Adipose tissue (tissue), 3 donors: ENCODE results near the gene SIGLEC11. TPM values are rescaled to one million over a fixed set of nuclear protein-coding genes. Genes with fewer than 3 reads are reported as not detected.
"Not testable (repeated sequence)": the region's sequence is repeated elsewhere in the genome, so short reads cannot be mapped to it uniquely, and the experiment has no call there.

Experiments
- H3K27ac ChIP-seq: one replicate; pipeline ENCODE4 v1.5.1; 2013; ENCODE audit warnings: low read depth, low read length
- WGBS, 3 donors: extraction: QIAGEN DNeasy Blood & Tissue Kit; methylation state at CpG; one replicate each; pipeline ENCODE4 v1.1.7; 2013; 5-methylcytosine and 5-hydroxymethylcytosine counted together
- polyA plus RNA-seq, 3 donors: library from polyadenylated mRNA; stranded (reverse); fragments of 200-250 nt; gene quantifications; one replicate each; pipeline ENCODE4 v1.2.3, GENCODE V29; 2013
- donor health status: healthy with polysubstance abuse.
- donor health status: Bipolar disorder and iron deficiency.
- donor health status: healthy.

The SIGLEC11 gene, protein sequence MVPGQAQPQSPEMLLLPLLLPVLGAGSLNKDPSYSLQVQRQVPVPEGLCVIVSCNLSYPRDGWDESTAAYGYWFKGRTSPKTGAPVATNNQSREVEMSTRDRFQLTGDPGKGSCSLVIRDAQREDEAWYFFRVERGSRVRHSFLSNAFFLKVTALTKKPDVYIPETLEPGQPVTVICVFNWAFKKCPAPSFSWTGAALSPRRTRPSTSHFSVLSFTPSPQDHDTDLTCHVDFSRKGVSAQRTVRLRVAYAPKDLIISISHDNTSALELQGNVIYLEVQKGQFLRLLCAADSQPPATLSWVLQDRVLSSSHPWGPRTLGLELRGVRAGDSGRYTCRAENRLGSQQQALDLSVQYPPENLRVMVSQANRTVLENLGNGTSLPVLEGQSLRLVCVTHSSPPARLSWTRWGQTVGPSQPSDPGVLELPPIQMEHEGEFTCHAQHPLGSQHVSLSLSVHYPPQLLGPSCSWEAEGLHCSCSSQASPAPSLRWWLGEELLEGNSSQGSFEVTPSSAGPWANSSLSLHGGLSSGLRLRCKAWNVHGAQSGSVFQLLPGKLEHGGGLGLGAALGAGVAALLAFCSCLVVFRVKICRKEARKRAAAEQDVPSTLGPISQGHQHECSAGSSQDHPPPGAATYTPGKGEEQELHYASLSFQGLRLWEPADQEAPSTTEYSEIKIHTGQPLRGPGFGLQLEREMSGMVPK
- 1 to 10 TPM in 2 of 3 donors, under 1 TPM in 1; 0.35 to 3.2 (median 1.9) TPM for polyA plus RNA-seq

GRCh38 chr19:49960980-49961379 lies at the start of gene SIGLEC11:
SIGLEC11 (minus strand) TSS chr19:49961172; CDS start chr19:49961081, 91 bp downstream.
- WGBS, 3 donors = 40 to 68% (median 54%) methylated on average over 5 of the region's 10 CpGs
- not testable (repeated sequence) for H3K27ac ChIP-seq

DNA sequence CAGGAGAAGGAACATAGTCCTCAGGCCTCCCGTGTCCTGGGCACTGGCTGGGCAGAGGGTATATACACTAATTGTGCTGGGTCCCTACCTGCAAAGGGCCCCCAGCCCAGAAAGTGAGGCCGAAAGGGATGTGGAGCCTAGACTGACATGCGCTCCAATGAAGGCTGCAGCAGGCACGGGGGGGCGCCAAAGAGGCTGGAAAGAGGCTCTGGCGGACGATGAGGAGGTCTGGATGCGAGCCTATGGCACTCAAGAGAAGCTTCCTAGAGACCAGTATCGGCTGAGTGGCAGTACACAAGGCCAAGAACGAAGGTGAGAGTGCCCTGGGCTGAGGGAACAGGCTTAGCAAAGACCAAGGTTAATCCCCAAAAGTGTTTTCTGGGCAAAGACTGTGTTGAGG lies 47.6 kb upstream of the SIGLEC11 start:
- H3K27ac ChIP-seq = no peak overlapping the region
- WGBS, 3 donors = 60 to 69% (median 67%) methylated on average over 10 of the region's 10 CpGs

- 98 to 99% (median 98%) methylated on average over 2 of the region's 2 CpGs for WGBS, 3 donors
- no peak overlapping the region for H3K27ac ChIP-seq
These were observed 47.0 kb upstream of the SIGLEC11 start for GRCh38 chr19:50007947-50008346.

- 82 to 97% (median 95%) methylated on average over 10 of the region's 10 CpGs for WGBS, 3 donors
- no peak overlapping the region for H3K27ac ChIP-seq
These were observed 46.2 kb upstream of the SIGLEC11 start for GRCh38 chr19:50007170-50007569.

DNA sequence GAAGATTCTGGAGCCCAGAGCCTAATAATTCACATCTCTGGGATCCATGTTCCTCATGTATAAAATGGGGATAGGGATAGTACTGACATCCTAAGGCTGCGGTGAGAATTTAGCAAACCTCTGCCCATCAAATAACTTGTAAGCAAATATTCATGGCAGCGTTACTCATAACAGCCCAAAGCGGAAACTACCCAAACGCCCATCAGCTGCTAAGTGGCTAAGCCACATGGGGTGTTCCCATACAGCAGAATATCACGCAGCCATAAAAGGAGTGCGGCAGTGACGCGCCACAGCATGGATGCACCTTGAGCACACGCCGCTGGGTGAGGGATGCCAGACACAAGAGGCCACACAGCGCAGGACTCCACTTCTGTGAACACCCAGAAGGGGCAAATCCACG lies 44.5 kb upstream of the SIGLEC11 start:
- WGBS, 3 donors = 94 to 96% (median 96%) methylated on average over 12 of the region's 12 CpGs
- no peak overlapping the region for H3K27ac ChIP-seq

GRCh38 chr19:50003810-50004419 lies 42.9 kb upstream of the SIGLEC11 start:
- WGBS, 3 donors = 73 to 82% (median 74%) methylated on average over 11 of the region's 11 CpGs
- H3K27ac ChIP-seq = no peak overlapping the region

DNA sequence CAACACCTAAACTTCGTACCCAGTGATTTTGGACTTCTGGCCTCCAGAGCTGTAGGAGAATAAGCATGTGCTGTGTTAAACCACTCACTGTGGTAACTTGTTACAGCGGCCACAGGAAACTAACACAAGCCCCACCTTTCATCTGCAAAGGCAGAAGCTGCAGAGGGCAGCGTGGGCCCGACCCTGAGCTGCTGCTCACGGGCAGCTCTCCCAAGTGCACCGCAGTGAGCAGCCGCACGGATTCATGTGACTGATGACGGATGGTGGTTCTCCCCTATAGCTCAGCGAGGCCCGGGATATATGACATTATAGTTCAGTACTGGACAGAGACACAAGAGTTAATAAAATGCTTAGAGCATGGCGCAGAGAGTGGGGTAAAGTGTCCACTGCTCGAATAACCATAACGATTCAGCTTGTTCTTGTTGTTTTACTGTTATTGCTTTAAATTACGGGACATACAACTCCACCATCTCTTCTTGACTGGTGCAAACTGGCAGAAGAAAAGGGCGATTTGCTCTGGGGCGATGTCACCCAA lies 42.3 kb upstream of the SIGLEC11 start:
- WGBS, 3 donors = 82 to 89% (median 86%) methylated on average over 17 of the region's 17 CpGs
- no peak overlapping the region for H3K27ac ChIP-seq

GRCh38 chr19:50002386-50002960 lies 41.5 kb upstream of the SIGLEC11 start:
- H3K27ac ChIP-seq = no peak overlapping the region
- 69 to 91% (median 72%) methylated on average over 6 of the region's 6 CpGs for WGBS, 3 donors

GRCh38 chr19:50001775-50002174 lies 40.8 kb upstream of the SIGLEC11 start:
- no peak overlapping the region for H3K27ac ChIP-seq
- 94 to 96% (median 96%) methylated on average over 8 of the region's 8 CpGs for WGBS, 3 donors

DNA sequence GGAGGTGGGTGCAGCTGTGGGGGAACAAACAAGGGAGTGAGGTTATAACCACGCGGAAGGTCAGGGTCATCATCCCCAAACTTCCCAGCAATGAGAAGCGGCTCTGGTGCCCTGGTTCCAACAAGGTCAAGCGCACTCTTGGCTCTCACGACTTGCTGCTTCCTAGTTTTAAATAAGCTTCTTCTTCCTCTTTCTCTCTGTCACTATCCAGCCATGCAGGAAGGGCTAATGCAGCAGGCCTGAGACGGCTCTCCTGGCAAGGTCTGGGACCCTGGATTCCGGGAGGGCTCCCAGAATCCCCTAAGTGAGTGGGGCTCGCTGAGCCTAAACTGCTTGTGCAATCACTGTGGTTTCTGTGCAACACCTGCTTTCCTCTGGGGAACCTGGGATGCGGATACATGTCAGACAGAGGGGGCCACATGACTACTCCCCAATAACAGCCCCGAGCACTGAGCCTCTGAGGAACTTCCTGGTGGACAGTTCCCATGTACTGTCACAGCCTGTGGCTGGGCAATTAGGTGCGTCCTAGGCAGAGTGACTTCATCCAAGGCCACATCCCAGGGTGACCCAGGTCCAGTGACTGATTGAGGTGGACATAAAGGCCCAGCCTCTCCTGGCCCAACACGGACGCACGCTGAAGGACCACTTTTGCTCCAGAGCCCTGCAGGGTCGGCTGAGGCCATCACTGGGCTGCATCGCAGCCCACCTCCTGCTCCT lies 40.0 kb upstream of the SIGLEC11 start:
- H3K27ac ChIP-seq = no peak overlapping the region
- WGBS, 3 donors = 79 to 86% (median 81%) methylated on average over 16 of the region's 16 CpGs

DNA sequence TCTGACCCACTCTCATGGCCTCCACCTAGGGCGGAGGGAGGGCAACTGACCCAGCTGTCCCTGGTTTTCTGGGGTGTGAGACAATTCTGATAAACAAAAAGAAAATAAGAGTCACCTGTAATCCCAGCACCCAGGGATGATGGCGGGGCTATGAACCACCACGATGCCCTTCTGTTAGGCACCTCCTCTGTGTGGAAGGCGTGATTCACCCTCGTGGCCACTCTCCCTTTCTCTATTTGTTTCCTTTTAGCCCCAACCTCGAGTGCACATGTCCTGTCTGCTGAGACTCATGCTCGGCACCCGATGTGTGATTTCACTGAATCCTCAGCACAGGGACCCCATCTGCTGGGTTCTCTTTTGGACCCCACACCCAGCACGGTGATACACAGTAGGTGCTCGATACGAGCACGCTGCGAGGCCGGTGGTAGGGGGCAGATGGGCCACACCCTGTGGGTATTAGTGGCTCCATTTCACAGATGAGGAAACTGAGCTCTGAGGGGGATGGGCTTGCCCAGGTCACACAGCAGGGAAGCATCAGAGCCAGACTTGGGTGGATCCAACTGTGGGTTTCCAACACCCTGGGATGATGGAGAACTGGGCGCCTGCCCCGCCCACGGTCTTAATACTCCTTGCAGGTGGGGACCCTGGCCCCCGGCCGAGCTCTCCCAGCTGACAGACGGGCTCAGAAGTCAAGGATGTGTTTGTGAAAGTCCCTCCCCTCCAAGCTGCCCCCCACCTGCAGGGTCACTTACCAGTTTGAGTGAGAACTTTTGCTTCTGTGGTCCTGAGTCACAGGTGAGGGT lies 39.3 kb upstream of the SIGLEC11 start:
- 93 to 94% (median 94%) methylated on average over 20 of the region's 20 CpGs for WGBS, 3 donors
- H3K27ac ChIP-seq = no peak overlapping the region

DNA sequence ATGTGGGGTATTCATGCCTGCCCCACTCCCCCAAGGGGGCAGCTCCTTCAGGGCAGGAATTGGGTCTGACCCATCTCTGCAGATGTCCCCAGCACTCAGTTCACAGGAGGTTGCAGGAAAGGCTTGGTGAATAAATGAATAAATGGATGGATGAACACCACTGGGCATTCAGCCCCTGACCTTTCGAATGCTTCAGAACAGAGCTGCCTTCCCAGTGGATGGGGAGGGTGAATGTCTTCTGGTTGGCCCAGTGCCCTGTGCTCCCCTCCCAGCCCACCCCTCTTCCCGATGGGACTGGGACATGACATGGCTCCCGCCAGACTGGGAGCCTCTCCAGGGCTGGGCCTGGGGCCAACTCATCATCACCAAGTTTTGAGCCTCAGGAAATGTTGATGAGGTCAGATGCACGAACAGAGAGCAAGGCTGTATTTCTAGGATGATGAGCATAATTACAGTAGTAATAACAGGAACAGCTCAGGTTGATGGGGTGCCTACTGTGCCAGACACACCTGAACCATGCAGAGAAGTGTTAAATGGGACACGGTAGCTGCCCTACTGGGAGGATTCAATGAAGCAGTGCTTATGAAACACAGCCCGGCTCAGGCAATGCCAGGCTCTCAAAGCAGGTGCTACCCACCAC lies 38.5 kb upstream of the SIGLEC11 start:
- H3K27ac ChIP-seq = no peak overlapping the region
- WGBS, 3 donors = 55 to 71% (median 60%) methylated on average over 6 of the region's 6 CpGs

DNA sequence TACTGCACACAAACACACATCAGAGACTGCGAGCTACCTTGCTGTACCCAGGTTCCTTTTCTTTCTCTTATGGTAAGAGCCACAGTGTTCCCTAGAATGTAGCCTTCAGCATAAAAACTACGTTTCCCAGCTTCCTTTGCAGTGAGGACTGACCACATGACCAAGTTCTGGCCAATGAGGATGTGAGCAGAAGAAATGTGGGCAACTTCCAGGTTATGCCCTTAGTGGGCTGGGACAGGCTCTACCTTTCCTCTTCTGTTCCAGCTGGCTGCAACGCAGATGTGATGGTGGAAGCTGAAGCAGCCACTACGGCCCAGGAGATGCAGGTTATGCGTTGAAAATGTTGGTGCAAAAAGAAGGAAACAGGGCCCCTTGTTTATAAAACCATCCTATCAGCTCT lies 36.7 kb upstream of the SIGLEC11 start:
- no peak overlapping the region for H3K27ac ChIP-seq
- WGBS, 3 donors = 77 to 81% (median 80%) methylated on average over 5 of the region's 5 CpGs

GRCh38 chr19:49988433-49988832 lies 27.5 kb upstream of the SIGLEC11 start:
- no peak overlapping the region for H3K27ac ChIP-seq
- 92 to 96% (median 95%) methylated on average over 9 of the region's 9 CpGs for WGBS, 3 donors

DNA sequence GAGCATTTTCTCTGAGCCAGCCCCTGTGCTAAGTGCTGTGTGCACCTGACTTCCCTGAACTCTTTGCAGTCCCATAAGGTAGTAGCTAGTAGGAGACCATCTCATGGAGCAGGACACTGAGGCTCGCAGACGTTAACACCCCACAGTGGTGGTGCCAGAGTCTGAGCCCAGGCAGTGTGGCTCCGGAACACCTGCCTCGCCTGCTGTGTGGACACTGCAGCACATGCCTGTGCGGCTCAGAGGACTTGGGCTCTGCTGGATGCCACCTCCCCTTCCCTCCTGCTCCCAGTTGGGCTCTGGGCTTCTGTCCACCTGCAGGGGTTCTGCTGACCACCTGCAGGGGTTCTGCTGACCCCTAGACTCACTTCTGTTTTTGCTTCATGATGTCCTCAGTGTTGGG lies 27.0 kb upstream of the SIGLEC11 start:
- no peak overlapping the region for H3K27ac ChIP-seq
- WGBS, 3 donors = 95 to 98% (median 96%) methylated on average over 5 of the region's 5 CpGs

DNA sequence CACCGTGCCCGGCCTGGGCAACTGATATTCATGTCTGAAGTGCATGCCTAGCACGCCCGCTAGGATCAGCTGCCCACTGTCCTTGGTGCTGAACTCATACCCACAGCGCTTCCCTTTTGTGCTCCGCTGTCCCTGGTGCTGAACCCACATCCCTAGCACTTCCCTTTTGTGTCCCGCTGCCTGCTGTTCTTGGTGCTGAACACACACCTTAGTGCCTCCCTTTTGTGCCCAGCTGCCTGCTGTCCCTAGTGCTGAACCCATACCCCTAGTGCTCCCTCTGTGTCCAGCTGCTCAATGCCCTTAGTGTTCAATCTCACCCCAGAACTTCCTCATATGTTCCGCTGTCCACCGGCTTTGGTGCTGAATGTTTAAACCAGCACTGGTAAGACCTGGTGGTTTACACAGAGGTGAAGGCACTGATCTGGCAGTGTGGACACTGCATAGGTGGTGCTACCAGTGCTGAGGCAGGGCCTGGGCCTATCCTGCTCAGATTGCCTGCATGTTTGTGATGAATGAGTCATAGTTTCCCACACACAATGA lies 26.3 kb upstream of the SIGLEC11 start:
- 14 to 21% (median 19%) methylated on average over 9 of the region's 9 CpGs for WGBS, 3 donors
- no peak overlapping the region for H3K27ac ChIP-seq

- WGBS, 3 donors = 91 to 94% (median 94%) methylated on average over 10 of the region's 10 CpGs
- no peak overlapping the region for H3K27ac ChIP-seq
These were observed 25.4 kb upstream of the SIGLEC11 start for GRCh38 chr19:49986354-49986753.
